MCF 10A (cell line): Measurements from ENCODE around the gene BPIFB3. TPM values are rescaled to one million over a fixed set of nuclear protein-coding genes. Genes with fewer than 3 reads are reported as not detected.

ENCODE experiments used
- BruUV-seq: library from RNA; stranded (reverse); fragments of 400-500 nt; replicated peaks from 2 replicates; lab custom pipeline; 2021; lab: Mats Ljungman, UMichigan
- CTCF ChIA-PET: fragments of 300-600 bp; sonication (Branson Sonifier 250); formaldehyde crosslinking; extraction: SDS; loops from one replicate; lab custom pipeline; 2021; ENCODE audit warnings: antibody characterized with exemption, inconsistent platforms; lab: Yijun Ruan, JAX
- POLR2A ChIA-PET: fragments of 300-600, 350-650 bp; sonication (Branson Sonifier 250); formaldehyde crosslinking; extraction: SDS; loops from one replicate; lab custom pipeline; 2020; ENCODE audit warnings: antibody characterized with exemption, inconsistent platforms; lab: Yijun Ruan, JAX
- DNase-seq: peaks from one replicate; pipeline ENCODE4 v3.0.0-alpha.2; 2018; ENCODE audit not compliant: unreplicated experiment
- H3K27ac Mint-ChIP-seq: one replicate; pipeline ENCODE4 v1.8.0; 2022; ENCODE audit warnings: mild to moderate bottlenecking, low read depth, mixed read lengths; ENCODE audit not compliant: unreplicated experiment
- H3K27me3 Mint-ChIP-seq: one replicate; pipeline ENCODE4 v1.8.0; 2022; ENCODE audit warnings: mixed read lengths; ENCODE audit not compliant: insufficient read depth, unreplicated experiment
- H3K36me3 Mint-ChIP-seq: one replicate; pipeline ENCODE4 v1.8.0; 2022; ENCODE audit warnings: mild to moderate bottlenecking, moderate library complexity, mixed read lengths; ENCODE audit not compliant: insufficient read depth, unreplicated experiment
- H3K4me1 Mint-ChIP-seq: one replicate; pipeline ENCODE4 v1.8.0; 2022; ENCODE audit warnings: mixed read lengths; ENCODE audit not compliant: insufficient read depth, unreplicated experiment
- H3K4me3 Mint-ChIP-seq: one replicate; pipeline ENCODE4 v1.8.0; 2022; ENCODE audit warnings: mild to moderate bottlenecking, moderate library complexity, mixed read lengths; ENCODE audit not compliant: unreplicated experiment
- H3K9me3 Mint-ChIP-seq: one replicate; pipeline ENCODE4 v1.8.0; 2022; ENCODE audit warnings: mixed read lengths; ENCODE audit not compliant: unreplicated experiment
- CTCF ChIP-seq: fragments of 200-600 bp; IDR thresholded peaks from one replicate; pipeline ENCODE4 v1.8.0; 2022; ENCODE audit warnings: antibody characterized with exemption, mild to moderate bottlenecking; ENCODE audit not compliant: unreplicated experiment
- intact Hi-C: fragments of 100-400 bp; cut with micrococcal nuclease; formaldehyde crosslinking; loops from 2 replicates; pipeline ENCODE4 v1.14.1; 2022
- total RNA-seq: library from RNA; stranded (reverse); gene quantifications from 2 replicates; pipeline ENCODE4 v1.2.3, GENCODE V29; 2022

The BPIFB3 gene
- total RNA-seq, 1 experiment from 2014 or later, result not detected

GRCh38 chr20:33072362-33072761 lies 18.7 kb downstream of the BPIFB3 start:
- no peaks in the 10 kb centered on the region for H3K36me3 Mint-ChIP-seq
- peaks cover 56% of the 10 kb centered on the region for H3K27me3 Mint-ChIP-seq
- CTCF ChIA-PET, result interaction anchor here (0.6 to 0.8 kb wide), 3 partner anchors 22 to 96 kb away, joined by 3 to 4 read pairs (median 3); no protein-coding TSS in a partner anchor
- DNase-seq, result no peak
- no peaks in the 10 kb centered on the region for H3K4me1 Mint-ChIP-seq
- BruUV-seq, result no TSS peak
- POLR2A ChIA-PET, result interaction anchor here (1.0 kb wide), 1 partner anchor 250 kb away, joined by 3 read pairs; no protein-coding TSS in a partner anchor
- H3K4me3 Mint-ChIP-seq, result no peak overlapping the region
- no peak overlapping the region for H3K27ac Mint-ChIP-seq
- intact Hi-C loops, result no loop called here
- no peaks in the 10 kb centered on the region for H3K9me3 Mint-ChIP-seq
- TF ChIP-seq CTCF, result no peak

- no peak for TF ChIP-seq CTCF
- no peak overlapping the region for H3K27ac Mint-ChIP-seq
- no peaks in the 10 kb centered on the region for H3K36me3 Mint-ChIP-seq
- no peaks in the 10 kb centered on the region for H3K9me3 Mint-ChIP-seq
- H3K27me3 Mint-ChIP-seq, result peaks cover 53% of the 10 kb centered on the region
- POLR2A ChIA-PET, result no interaction called here
- CTCF ChIA-PET, result interaction anchor here (0.6 kb wide), 1 partner anchor 96 kb away, joined by 3 read pairs; no protein-coding TSS in a partner anchor
- DNase-seq, result no peak
- H3K4me3 Mint-ChIP-seq, result no peak overlapping the region
- H3K4me1 Mint-ChIP-seq, result no peaks in the 10 kb centered on the region
- intact Hi-C loops, result no loop called here
- BruUV-seq, result no TSS peak
Measured at GRCh38 chr20:33072813-33073212, 19.1 kb downstream of the BPIFB3 start.

- H3K9me3 Mint-ChIP-seq, result no peaks in the 10 kb centered on the region
- no peak overlapping the region for H3K27ac Mint-ChIP-seq
- ChIA-PET POLR2A (interaction anchor here (1.2 kb wide), 1 partner anchor 32 kb away, joined by 3 read pairs; no protein-coding TSS in a partner anchor), CTCF (interaction anchor here (1.6 kb wide), 1 partner anchor 14 kb away, joined by 4 read pairs; no protein-coding TSS in a partner anchor)
- no peak overlapping the region for H3K4me3 Mint-ChIP-seq
- no peak for DNase-seq
- TF ChIP-seq CTCF, result no peak
- no peaks in the 10 kb centered on the region for H3K36me3 Mint-ChIP-seq
- no TSS peak for BruUV-seq
- peaks cover 35% of the 10 kb centered on the region for H3K27me3 Mint-ChIP-seq
- intact Hi-C loops, result loop anchor here (5.0 kb wide), 1 partner anchor 172 kb away; no protein-coding TSS in a partner anchor
- H3K4me1 Mint-ChIP-seq, result no peaks in the 10 kb centered on the region
Measured at GRCh38 chr20:33074675-33075074, 21.0 kb downstream of the BPIFB3 start.

GRCh38 chr20:33075281-33075680 lies 21.6 kb downstream of the BPIFB3 start:
- no peaks in the 10 kb centered on the region for H3K9me3 Mint-ChIP-seq
- POLR2A ChIA-PET, result no interaction called here
- no peak for TF ChIP-seq CTCF
- no TSS peak for BruUV-seq
- no peaks in the 10 kb centered on the region for H3K36me3 Mint-ChIP-seq
- peaks cover 36% of the 10 kb centered on the region for H3K27me3 Mint-ChIP-seq
- intact Hi-C loops, result loop anchor here (5.0 kb wide), 1 partner anchor 173 kb away; no protein-coding TSS in a partner anchor
- no peak for DNase-seq
- H3K4me3 Mint-ChIP-seq, result no peak overlapping the region
- H3K4me1 Mint-ChIP-seq, result no peaks in the 10 kb centered on the region
- CTCF ChIA-PET, result interaction anchor here (0.9 to 1.6 kb wide), 2 partner anchors 14 to 17 kb away, joined by 3 to 4 read pairs; no protein-coding TSS in a partner anchor
- H3K27ac Mint-ChIP-seq, result no peak overlapping the region
